ENCODE data around the gene MON1B.
"Not testable (repeated sequence)": the region's sequence is repeated elsewhere in the genome, so short reads cannot be mapped to it uniquely, and the experiment has no call there.

The MON1B gene

DNA sequence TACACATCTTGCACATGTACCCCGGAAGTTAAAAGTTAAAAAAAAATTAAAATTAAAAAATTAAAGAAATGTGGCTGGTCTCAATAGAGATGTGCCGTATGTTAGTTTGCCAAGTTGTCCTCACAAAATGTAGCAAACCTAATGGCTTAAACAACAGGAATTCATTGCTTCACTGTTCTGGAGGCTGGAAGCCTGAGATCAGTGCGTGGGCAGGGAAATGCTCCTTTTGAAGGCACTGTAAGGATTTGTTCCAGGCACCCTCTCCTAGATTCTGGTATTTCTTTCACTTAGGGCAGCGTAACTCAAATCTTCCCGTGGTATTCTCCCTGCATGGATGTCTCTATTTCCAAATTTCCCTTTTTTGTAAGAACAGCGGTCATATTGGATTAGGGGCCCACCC, 32.7 kb upstream of the MON1B start:
- Histone ChIP-seq H3K9me3 (ENCODE audit: severe bottlenecking) (no peaks in the 10 kb centered on the region), H3K27me3 (ENCODE audit: insufficient read depth, poor library complexity, severe bottlenecking) (peaks cover 13% of the 10 kb centered on the region), H3K4me1 (ENCODE audit: insufficient read depth, poor library complexity, severe bottlenecking) (no peaks in the 10 kb centered on the region), H3K36me3 (ENCODE audit: low read depth) (no peaks in the 10 kb centered on the region), H3K27ac (ENCODE audit: poor library complexity, severe bottlenecking) (no peak overlapping the region), H3K4me3 (ENCODE audit: severe bottlenecking) (no peak overlapping the region)
- DNase-seq (ENCODE audit: low spot score): no peak
- TF ChIP-seq, protein P1, sequence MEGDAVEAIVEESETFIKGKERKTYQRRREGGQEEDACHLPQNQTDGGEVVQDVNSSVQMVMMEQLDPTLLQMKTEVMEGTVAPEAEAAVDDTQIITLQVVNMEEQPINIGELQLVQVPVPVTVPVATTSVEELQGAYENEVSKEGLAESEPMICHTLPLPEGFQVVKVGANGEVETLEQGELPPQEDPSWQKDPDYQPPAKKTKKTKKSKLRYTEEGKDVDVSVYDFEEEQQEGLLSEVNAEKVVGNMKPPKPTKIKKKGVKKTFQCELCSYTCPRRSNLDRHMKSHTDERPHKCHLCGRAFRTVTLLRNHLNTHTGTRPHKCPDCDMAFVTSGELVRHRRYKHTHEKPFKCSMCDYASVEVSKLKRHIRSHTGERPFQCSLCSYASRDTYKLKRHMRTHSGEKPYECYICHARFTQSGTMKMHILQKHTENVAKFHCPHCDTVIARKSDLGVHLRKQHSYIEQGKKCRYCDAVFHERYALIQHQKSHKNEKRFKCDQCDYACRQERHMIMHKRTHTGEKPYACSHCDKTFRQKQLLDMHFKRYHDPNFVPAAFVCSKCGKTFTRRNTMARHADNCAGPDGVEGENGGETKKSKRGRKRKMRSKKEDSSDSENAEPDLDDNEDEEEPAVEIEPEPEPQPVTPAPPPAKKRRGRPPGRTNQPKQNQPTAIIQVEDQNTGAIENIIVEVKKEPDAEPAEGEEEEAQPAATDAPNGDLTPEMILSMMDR (IDR thresholded peaks at IDR 0.05; ENCODE audit: poor library complexity, severe bottlenecking): no peak
- ATAC-seq (ENCODE audit: low read depth): no peak

DNA sequence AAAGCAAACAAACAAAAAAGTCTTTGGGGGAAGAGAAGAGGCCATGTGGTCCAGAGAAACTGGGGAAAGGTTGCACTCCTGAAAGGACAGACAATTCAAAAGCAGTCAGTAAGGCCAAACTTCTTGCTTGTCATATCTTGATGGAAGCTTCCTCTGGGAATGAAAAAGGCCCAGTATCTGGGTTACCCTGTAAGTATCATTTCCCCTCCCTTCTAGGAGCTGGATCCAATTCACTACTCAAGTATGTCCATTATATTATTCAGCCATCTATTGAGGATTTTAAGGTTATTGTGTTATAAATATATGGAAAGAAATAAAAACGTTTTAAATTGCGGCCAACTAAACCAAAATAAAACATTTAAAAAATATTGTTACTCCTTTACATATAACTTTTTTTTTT, 26.0 kb upstream of the MON1B start:
- TF ChIP-seq, protein P1 (IDR thresholded peaks at IDR 0.05; ENCODE audit: poor library complexity, severe bottlenecking): no peak

DNA sequence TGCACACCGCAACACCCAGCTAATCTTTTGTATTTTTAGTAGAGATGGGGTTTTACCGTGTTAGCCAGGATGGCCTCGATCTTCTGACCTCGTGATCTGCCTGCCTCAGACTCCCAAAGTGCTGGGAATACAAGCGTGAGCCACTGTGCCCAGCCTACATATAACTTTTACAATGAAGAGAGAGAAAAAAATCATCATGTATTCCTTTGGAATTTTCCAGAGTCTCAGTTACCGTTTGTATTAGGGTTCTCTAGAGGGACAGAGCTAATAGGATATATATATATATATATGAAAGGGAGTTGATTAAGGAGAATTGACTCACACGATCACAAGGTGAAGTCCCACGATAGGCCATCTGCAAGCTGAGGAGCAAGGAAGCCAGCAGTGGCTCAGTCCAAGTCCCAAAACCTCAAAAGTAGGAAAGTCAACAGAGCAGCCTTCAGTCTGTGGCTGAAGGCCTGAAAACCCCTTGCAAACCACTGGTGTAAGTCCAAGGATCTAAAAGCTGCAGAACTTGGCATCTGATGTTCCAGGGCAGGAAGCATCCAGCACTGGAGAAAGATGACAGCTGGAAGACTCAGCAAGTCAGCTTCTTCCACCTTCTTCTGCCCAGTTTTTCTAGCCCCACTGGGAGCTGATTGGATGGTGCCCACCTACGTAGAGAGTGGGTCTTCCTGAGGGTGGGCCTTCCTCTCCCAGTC, 25.3 kb upstream of the MON1B start:
- not testable (repeated sequence) for H3K4me3 ChIP-seq (ENCODE audit: severe bottlenecking); H3K36me3 ChIP-seq (ENCODE audit: low read depth); DNase-seq (ENCODE audit: low spot score); H3K27ac ChIP-seq (ENCODE audit: poor library complexity, severe bottlenecking); H3K4me1 ChIP-seq (ENCODE audit: insufficient read depth, poor library complexity, severe bottlenecking); H3K9me3 ChIP-seq (ENCODE audit: severe bottlenecking); ATAC-seq (ENCODE audit: low read depth)
- peaks cover 17% of the 10 kb centered on the region for H3K27me3 ChIP-seq (ENCODE audit: insufficient read depth, poor library complexity, severe bottlenecking)

More for the DNA sequence above, 26.0 kb upstream of the MON1B start:
- H3K4me3 ChIP-seq (ENCODE audit: severe bottlenecking): no peak overlapping the region
- H3K27me3 ChIP-seq (ENCODE audit: insufficient read depth, poor library complexity, severe bottlenecking): peaks cover 17% of the 10 kb centered on the region
- ATAC-seq (ENCODE audit: low read depth) (no peak), DNase-seq (ENCODE audit: low spot score) (no peak)
- no peaks in the 10 kb centered on the region for H3K4me1 ChIP-seq (ENCODE audit: insufficient read depth, poor library complexity, severe bottlenecking)
- H3K27ac ChIP-seq (ENCODE audit: poor library complexity, severe bottlenecking): no peak overlapping the region
- no peaks in the 10 kb centered on the region for H3K36me3 ChIP-seq (ENCODE audit: low read depth)
- no peaks in the 10 kb centered on the region for H3K9me3 ChIP-seq (ENCODE audit: severe bottlenecking)

DNA sequence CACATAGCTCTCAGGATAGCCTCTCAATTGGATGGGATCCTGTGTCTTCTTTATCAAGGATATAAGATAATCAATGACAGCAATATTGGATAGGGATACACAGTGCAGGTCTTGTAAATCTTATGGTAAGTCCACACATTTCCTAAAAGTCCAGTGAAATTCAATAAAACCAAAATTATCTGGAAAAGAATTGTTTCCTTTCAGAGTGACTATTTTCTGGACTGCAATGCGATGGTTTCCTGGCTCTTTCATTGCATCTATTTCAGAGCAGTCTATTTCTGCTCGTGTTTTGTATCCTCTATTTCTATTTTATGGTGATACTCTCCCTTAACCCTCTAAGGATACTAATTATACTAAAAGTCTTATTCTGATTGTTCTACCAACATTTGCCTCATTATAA, 24.3 kb upstream of the MON1B start:
- TF ChIP-seq, protein P1 (IDR thresholded peaks at IDR 0.05; ENCODE audit: poor library complexity, severe bottlenecking): no peak
- ATAC-seq (ENCODE audit: low read depth) (no peak), DNase-seq (ENCODE audit: low spot score) (no peak)
- Histone ChIP-seq H3K36me3 (ENCODE audit: low read depth) (no peaks in the 10 kb centered on the region), H3K4me3 (ENCODE audit: severe bottlenecking) (no peak overlapping the region), H3K4me1 (ENCODE audit: insufficient read depth, poor library complexity, severe bottlenecking) (no peaks in the 10 kb centered on the region), H3K27me3 (ENCODE audit: insufficient read depth, poor library complexity, severe bottlenecking) (peaks cover 6% of the 10 kb centered on the region), H3K9me3 (ENCODE audit: severe bottlenecking) (no peaks in the 10 kb centered on the region), H3K27ac (ENCODE audit: poor library complexity, severe bottlenecking) (no peak overlapping the region)

DNA sequence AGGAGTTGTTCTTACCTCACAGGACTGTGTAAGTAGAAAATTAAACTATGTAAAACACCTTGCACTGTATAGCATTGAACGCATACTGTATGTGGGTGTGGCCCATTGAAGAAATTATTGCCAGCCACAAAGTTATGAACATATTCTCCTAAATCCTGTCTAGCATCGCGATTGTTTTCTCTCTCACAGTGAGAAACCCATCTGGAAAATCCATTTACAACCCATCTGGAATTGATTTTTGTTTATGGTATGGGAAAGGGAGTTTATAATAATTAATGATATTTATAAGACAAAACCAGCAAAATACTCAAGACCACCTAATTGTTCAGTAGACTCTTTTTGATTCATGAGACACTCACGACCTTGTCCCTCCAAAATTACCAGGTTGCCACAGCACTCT, 22.1 kb upstream of the MON1B start:
- TF ChIP-seq, protein P1 (IDR thresholded peaks at IDR 0.05; ENCODE audit: poor library complexity, severe bottlenecking): no peak
- H3K9me3 ChIP-seq (ENCODE audit: severe bottlenecking): no peaks in the 10 kb centered on the region
- no peak for ATAC-seq (ENCODE audit: low read depth)

More for the DNA sequence above, 22.1 kb upstream of the MON1B start:
- Histone ChIP-seq H3K27me3 (ENCODE audit: insufficient read depth, poor library complexity, severe bottlenecking) (peaks cover 3% of the 10 kb centered on the region), H3K27ac (ENCODE audit: poor library complexity, severe bottlenecking) (no peak overlapping the region), H3K4me1 (ENCODE audit: insufficient read depth, poor library complexity, severe bottlenecking) (peaks cover 3% of the 10 kb centered on the region), H3K36me3 (ENCODE audit: low read depth) (no peaks in the 10 kb centered on the region), H3K4me3 (ENCODE audit: severe bottlenecking) (no peak overlapping the region)
- no peak for DNase-seq (ENCODE audit: low spot score)

Data from RWPE2 (cell line).